Right atrium auricular region (tissue), 2 donors: ENCODE results near the gene CACNA2D4. TPM values are rescaled to one million over a fixed set of nuclear protein-coding genes. Genes with fewer than 3 reads are reported as not detected.

Experiments
- DNase-seq: peaks from one replicate; pipeline ENCODE4 v3.0.0-alpha.2; 2019; ENCODE audit warnings: low spot score
- H3K27ac ChIP-seq, 2 donors: fragments of 200-600 bp; sonication (generic); 1 replicate in 1 of 2; 2 replicates in 1 of 2; pipeline ENCODE4 v1.5.1; 2016 to 2019
- H3K27me3 ChIP-seq, 2 donors: fragments of 200-600 bp; sonication (generic); one replicate each; pipeline versions ENCODE4 v1.5.1 to v1.6.0; 2017 to 2019
- H3K36me3 ChIP-seq: fragments of 200-600 bp; sonication (generic); one replicate; pipeline ENCODE4 v1.5.1; 2016
- H3K4me1 ChIP-seq, 2 donors: fragments of 200-600 bp; sonication (generic); one replicate each; pipeline versions ENCODE4 v1.5.1 to v1.6.0; 2017 to 2019
- H3K4me3 ChIP-seq, 2 donors: fragments of 200-600 bp; sonication (generic); 1 replicate in 1 of 2; 2 replicates in 1 of 2; pipeline ENCODE4 v1.5.1; 2017 to 2019; ENCODE audit warnings: mild to moderate bottlenecking in 1 of 2, moderate library complexity in 1 of 2
- H3K9me3 ChIP-seq, 2 donors: fragments of 200-600 bp; sonication (generic); one replicate each; pipeline ENCODE4 v1.5.1; 2019
- total RNA-seq, 2 donors: library from RNA; depleted of rRNA; stranded (reverse); fragments of >200 nt; gene quantifications; one replicate each; pipeline ENCODE4 v1.1.0, GENCODE V29; 2016
- TF ChIP-seq, protein P1 (sequence below), 2 donors: fragments of 200-600 bp; sonication (generic); IDR thresholded peaks; one replicate each; pipeline ENCODE4 v1.5.1; 2019; ENCODE audit warnings: antibody characterized with exemption in 2 of 2

Gene CACNA2D4
- total RNA-seq, 2 donors from 2014 or later = 1.6 to 4.1 TPM

GRCh38 chr12:1760566-1761382, 157.7 kb downstream of the CACNA2D4 start:
- Histone ChIP-seq H3K9me3 (no peaks in the 10 kb centered on the region), H3K4me1 (no peaks in the 10 kb centered on the region), H3K27ac (no peak overlapping the region), H3K4me3 (no peak overlapping the region), H3K36me3 (peaks cover 6% of the 10 kb centered on the region), H3K27me3 (no peaks in the 10 kb centered on the region)
- TF ChIP-seq, protein P1, sequence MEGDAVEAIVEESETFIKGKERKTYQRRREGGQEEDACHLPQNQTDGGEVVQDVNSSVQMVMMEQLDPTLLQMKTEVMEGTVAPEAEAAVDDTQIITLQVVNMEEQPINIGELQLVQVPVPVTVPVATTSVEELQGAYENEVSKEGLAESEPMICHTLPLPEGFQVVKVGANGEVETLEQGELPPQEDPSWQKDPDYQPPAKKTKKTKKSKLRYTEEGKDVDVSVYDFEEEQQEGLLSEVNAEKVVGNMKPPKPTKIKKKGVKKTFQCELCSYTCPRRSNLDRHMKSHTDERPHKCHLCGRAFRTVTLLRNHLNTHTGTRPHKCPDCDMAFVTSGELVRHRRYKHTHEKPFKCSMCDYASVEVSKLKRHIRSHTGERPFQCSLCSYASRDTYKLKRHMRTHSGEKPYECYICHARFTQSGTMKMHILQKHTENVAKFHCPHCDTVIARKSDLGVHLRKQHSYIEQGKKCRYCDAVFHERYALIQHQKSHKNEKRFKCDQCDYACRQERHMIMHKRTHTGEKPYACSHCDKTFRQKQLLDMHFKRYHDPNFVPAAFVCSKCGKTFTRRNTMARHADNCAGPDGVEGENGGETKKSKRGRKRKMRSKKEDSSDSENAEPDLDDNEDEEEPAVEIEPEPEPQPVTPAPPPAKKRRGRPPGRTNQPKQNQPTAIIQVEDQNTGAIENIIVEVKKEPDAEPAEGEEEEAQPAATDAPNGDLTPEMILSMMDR (IDR thresholded peaks at IDR 0.05) = no peak
- no peak for DNase-seq

DNA sequence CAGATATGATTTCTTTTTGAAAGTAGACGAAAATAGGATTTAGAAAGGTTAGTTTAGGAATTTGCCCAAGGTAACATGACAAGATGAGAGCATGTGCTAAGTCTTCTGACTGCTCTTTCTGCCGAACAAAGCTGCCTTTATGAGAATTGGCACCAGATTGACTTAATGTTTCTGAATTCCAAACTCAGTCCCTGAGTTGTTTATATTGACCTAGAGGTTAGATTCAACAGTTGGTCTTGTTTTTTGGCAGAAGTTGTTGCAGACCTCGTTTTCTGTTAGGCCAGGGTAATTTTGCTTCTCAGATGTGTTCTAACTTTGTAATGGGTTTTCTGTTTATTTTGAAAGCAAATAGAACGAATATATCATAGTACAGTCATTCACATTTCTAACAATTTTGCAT, 159.6 kb downstream of the CACNA2D4 start:
- Histone ChIP-seq H3K4me3 (no peak overlapping the region), H3K36me3 (peaks cover 12% of the 10 kb centered on the region), H3K4me1 (no peaks in the 10 kb centered on the region), H3K27ac (no peak overlapping the region), H3K27me3 (no peaks in the 10 kb centered on the region), H3K9me3 (no peaks in the 10 kb centered on the region)
- DNase-seq = no peak
- TF ChIP-seq, protein P1 (IDR thresholded peaks at IDR 0.05) = no peak

DNA sequence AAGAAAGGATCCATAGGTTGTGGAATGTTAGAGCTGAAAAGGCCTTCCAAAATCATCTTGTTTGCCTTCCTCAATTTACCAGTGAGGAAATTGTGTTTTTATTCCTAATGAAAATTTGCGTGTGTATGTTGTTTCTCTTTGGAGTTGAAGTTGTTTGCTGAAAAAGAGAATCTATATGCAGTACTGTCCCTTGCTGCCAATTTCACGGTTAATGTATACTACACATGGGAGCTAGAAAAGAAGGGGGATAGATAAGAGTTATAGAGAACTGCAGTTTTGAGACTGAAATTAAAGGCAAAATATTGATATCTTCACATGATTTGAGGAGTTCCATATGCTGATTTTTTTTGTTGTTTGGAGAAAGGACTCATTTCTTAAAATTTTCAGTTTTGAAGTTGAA, 160.1 kb downstream of the CACNA2D4 start:
- H3K36me3 ChIP-seq = peaks cover 12% of the 10 kb centered on the region
- no peaks in the 10 kb centered on the region for H3K9me3 ChIP-seq
- no peak overlapping the region for H3K27ac ChIP-seq
- H3K4me3 ChIP-seq = no peak overlapping the region
- TF ChIP-seq, protein P1 (IDR thresholded peaks at IDR 0.05) = no peak
- no peak for DNase-seq
- no peaks in the 10 kb centered on the region for H3K27me3 ChIP-seq
- H3K4me1 ChIP-seq = no peaks in the 10 kb centered on the region

GRCh38 chr12:1750300-1750699, 168.2 kb downstream of the CACNA2D4 start:
- H3K36me3 ChIP-seq = peaks cover 3% of the 10 kb centered on the region
- no peak for DNase-seq
- H3K9me3 ChIP-seq = peaks cover 0 to 12% of the 10 kb centered on the region in 2 donors
- no peak overlapping the region for H3K4me3 ChIP-seq
- TF ChIP-seq, protein P1 (IDR thresholded peaks at IDR 0.05) = no peak
- H3K27me3 ChIP-seq = no peaks in the 10 kb centered on the region
- no peaks in the 10 kb centered on the region for H3K4me1 ChIP-seq
- H3K27ac ChIP-seq = no peak overlapping the region

DNA sequence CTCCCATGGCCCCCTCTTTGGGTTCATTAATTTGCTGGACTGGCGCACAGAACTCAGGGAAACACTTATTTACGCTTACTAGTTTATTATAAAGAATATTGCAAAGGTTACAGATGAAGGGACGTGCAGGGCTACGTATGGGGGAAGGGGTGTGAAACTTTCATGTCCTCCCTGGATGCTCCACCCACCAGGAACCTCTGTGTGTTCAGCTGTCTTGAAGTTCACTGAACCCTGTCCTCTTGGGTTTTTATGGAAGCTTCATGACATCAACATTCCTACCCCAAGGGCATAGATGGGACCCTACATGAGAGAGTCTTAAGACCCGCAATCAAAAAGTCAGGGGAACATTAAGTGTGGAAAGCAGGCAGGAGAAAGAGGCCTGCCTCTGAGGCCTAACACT, 169.4 kb downstream of the CACNA2D4 start:
- DNase-seq = no peak
- Histone ChIP-seq H3K4me3 (no peak overlapping the region), H3K4me1 (no peaks in the 10 kb centered on the region), H3K36me3 (no peaks in the 10 kb centered on the region), H3K9me3 (peaks cover 0 to 12% of the 10 kb centered on the region in 2 donors), H3K27me3 (no peaks in the 10 kb centered on the region), H3K27ac (no peak overlapping the region)
- TF ChIP-seq, protein P1 (IDR thresholded peaks at IDR 0.05) = no peak

DNA sequence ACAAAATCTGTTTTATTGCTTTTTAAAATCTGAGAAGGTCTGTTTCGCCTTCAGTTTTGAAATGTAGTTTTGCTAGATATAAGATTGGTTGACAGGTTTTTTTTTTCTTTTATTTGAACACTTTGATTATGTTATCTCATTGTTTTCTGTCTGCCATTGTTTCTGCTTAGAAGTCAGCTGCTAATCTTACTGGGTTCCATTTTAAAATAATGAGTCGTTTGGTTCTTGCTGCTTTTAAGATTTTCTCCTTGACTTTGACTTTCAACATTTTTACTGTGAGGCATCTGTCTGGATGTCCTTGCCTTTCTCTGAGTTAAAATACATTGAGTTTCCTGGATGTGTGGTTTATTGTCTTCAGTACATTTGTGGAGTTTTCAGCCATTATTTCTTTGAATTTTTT, 170.8 kb downstream of the CACNA2D4 start:
- no peaks in the 10 kb centered on the region for H3K36me3 ChIP-seq
- TF ChIP-seq, protein P1 (IDR thresholded peaks at IDR 0.05) = no peak
- no peak overlapping the region for H3K4me3 ChIP-seq
- H3K27me3 ChIP-seq = no peaks in the 10 kb centered on the region
- no peak overlapping the region for H3K27ac ChIP-seq
- no peak for DNase-seq
- peaks cover 0 to 12% of the 10 kb centered on the region in 2 donors for H3K9me3 ChIP-seq
- H3K4me1 ChIP-seq = no peaks in the 10 kb centered on the region
